Activated T-helper 9 cell treated with anti-CD3 and anti-CD28 coated beads, Interleukin-2, amount 50 U/mL, for 16 hours (primary cell): ENCODE data around the gene ZNF512B.
"Not testable (repeated sequence)": the region's sequence is repeated elsewhere in the genome, so short reads cannot be mapped to it uniquely, and the experiment has no call there.

ENCODE experiments used
- DNase-seq: peaks from one replicate; pipeline ENCODE4 v3.0.0-alpha.2; 2020; ENCODE audit warnings: low read depth

ZNF512B gene

DNA sequence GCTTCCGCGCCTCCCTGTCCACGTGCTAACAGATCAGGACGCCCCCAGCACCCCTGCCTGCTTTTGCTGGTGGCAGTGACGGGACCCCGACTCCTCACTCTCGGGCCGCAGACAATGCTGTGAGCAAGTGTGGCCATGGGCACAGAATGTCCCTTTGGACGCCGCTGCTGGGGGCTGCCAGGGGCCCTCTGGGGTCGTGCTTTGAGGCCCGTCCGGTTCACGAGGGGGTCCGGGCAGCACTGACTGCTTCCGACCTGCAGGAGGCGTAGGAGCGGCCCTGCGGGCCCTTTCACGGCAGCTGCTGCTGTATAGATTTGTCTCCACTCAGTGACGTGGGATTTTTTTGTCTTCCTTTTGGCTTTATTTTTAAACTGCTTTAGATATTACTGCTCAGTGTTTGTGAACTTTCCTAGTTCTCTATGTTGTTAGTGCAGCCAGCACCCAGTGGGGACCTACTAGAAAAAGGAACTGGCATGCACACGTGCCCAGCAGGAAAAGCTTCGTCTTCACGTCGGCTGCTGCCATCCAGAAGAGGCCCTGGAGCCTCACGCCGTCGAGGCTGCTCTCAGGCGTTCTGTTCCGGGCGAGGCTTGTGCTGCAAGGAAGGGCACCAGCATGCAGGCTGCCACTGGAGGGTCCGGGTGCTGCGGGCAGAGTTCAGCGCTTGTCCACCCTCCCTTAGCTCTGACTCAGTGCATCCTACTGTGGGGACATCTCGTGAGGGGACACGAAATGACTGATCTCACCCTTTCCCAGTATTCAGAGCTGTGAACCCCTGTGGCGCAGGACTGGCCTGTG, 35.3 kb downstream of the ZNF512B start:
- no peak for DNase-seq

GRCh38 chr20:63933646-63934045, 36.1 kb downstream of the ZNF512B start:
- no peak for DNase-seq

DNA sequence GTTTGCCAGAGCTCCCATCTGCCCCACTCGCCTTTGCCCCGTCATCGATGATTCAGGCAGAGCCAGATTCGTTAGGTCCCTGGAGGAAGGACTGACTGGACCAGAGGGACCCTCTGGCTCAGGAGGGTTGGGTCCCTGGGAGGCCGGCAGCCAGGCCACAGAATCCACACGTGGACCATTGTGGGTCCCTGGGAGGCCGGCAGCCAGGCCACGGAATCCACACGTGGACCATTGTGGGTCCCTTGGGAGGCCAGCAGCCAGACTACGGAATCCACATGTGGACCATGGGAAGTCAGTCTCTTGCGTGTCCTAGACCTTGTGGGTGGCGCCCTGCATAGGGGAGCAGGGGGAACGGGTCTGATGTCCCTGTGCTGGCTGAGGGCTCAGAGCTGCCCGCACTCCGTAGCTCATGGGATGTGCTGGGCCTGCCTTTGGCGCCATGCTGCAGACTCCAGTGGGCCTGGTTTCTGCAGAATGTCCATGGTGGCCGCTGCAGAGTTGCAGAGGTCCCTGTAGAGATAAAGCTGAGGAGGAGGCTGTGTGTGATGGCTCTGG, 37.0 kb downstream of the ZNF512B start:
- no peak for DNase-seq

DNA sequence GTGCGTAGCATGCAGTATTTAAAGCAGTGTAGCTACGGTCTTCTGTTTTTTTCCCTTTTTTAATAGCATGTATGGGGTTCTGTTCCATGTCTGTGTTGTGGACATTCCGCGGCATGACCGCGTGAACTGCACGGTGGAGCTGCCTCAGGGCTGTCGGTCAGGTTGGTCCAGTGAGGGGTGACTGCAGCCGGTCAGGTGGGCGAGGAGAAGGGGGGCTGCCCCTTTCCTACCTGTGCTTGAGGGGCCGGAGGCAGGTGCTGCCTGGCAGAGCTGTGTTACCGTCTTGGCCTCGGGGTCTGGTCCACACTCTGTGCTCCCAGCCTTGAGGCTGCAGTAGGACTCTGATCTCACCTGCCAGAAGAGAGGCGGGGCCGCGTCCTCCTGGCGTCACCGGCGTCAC, 38.0 kb downstream of the ZNF512B start:
- no peak for DNase-seq

- DNase-seq, result no peak
Measured at GRCh38 chr20:63930971-63931553, 38.7 kb downstream of the ZNF512B start.

DNA sequence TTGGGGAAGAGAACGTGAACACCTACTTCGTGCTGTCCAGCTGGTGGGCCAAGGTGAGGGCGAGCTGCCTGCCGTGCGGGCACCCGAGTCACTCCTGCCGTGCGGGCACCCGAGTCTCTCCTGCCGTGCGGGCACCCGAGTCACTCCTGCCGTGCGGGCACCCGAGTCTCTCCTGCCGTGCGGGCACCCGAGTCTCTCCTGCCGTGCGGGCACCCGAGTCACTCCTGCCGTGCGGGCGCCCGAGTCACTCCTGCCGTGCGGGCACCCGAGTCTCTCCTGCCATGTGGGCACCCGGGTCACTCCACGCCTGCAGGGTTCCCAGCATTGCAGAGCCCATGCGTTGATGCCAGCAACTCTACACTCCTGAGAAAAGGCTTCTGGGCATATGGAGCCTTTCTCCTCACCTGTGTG, 40.3 kb downstream of the ZNF512B start:
- DNase-seq, result not testable (repeated sequence)

- no peak for DNase-seq
Measured at GRCh38 chr20:63929071-63929470, 40.7 kb downstream of the ZNF512B start.

- no peak for DNase-seq
Measured at GRCh38 chr20:63926298-63926697, 43.4 kb downstream of the ZNF512B start.

GRCh38 chr20:63924241-63924640, 45.5 kb downstream of the ZNF512B start:
- no peak for DNase-seq

DNA sequence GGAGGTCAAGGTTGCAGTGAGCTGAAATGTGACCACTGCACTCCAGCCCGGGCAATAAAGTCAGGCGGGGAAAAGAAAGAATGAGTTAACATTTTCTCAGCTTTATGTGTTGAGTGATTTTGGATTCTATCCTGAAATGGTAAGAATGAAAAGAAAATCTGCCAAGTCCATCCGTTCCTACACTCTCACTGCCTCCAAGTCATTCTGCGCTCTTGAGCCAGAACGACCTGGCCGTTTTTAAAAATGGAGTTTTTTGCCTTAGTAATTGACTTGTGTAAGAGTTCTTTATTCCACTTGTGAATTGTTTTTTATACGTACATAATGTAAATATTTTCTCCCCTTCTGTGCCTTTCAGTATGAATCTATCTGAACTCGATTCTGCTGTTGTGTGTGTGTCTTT, 46.1 kb downstream of the ZNF512B start:
- DNase-seq, result no peak

- no peak for DNase-seq
Measured at GRCh38 chr20:63920226-63920625, 49.5 kb downstream of the ZNF512B start.

DNA sequence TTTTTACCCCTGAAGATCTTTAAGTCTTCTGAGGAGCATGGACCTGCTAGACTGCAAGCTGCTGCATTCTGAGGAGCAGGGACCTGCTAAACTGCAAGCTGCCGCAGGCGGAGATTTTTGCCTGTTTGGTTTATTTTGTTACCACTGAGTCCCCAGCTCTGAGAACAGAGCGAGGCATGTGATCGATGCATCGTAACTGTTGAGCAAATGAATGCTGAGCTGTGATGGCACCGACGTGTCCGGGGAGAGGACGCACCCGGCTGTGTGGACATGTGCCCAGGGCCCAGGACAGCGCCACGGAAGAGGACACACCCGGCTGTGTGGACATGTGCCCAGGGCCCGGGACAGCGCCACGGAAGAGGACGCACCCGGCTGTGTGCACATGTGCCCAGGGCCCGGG, 50.6 kb downstream of the ZNF512B start:
- no peak for DNase-seq

- no peak for DNase-seq
Measured at GRCh38 chr20:63917811-63918210, 51.9 kb downstream of the ZNF512B start.

DNA sequence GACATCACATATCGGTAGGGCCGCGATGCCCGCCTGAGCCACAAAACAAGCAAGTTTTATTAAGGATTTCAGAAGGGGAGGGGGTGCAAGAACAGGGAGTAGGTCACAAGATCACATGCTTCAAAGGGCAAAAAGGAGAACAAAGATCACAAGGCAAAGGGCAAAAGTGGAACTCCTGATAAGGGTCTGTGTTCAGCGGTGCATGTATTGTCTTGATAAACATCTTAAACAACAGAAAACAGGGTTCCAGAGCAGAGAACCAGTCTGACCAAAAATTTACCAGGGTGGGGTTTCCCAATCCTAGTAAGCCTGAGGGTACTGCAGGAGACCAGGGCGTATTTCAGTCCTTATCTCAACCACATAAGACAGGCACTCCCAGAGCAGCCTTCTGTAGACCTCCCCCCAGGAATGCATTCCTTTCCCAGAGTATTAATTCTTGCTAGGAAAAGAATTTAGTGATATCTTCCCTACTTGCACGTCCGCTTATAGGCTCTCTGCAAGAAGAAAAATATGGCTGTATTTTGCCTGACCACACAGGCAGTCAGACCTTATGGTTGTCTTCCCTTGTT, 53.3 kb downstream of the ZNF512B start:
- not testable (repeated sequence) for DNase-seq

DNA sequence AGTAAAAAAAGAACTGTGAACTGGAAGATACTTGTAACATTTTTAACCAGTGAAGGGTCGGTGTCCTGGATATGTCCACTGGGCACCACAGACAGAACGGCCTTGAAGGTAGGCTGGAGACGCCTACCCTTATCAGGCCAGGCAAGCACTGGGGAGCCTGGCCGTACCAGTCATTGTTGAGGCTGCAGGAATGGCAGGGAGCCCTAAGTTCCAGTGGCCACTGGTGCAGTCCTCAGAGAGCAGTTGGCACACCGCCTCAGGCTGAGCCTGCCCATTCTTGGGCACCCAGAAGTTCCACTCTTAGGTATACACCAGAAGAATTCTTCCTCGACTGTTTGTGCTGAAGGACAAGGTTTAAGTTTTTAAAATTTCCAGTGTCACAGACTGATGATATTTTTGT, 54.3 kb downstream of the ZNF512B start:
- DNase-seq, result no peak

- DNase-seq, result no peak
Measured at GRCh38 chr20:63913768-63914167, 56.0 kb downstream of the ZNF512B start.

GRCh38 chr20:63911176-63911575, 58.6 kb downstream of the ZNF512B start:
- DNase-seq, result no peak

DNA sequence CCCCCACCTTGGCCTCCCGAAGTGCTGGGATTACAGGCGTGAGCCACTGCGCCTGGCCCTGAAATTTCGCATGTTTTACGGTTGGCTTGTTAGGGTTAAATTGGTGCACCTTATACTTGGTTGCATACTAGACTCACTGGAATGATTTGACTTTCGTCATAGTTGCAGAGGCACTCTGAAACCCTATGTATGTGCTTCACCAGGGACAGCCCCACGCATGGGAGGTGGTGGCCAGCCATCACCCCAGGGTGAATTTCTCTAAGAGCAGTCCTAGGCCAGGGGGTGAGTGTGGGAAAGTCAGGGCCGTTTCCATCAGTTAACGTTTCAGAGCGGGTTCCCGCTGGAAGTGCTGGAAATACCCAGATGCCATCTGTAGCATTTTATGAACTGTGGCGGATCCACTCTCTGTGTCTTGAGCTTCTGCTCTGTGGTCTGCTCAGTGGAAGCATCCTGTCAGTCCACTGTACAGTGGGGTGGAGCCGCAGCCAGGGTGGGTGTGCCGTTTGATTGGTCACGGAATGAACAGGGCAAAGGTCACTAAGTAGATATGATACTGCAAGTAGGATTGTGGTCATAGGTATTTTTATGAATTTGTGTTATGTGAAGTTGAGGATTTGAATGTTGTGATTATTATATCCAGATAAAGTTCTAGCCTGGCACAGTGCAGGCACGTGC, 61.6 kb downstream of the ZNF512B start:
- DNase-seq, result no peak
